ENCODE measurements around the gene ASPSCR1. TPM values are rescaled to one million over a fixed set of nuclear protein-coding genes. Genes with fewer than 3 reads are reported as not detected.

Gene ASPSCR1
- total and polyA plus RNA-seq, 2 of the 13 experiments (the other 11 are each of a cell fraction or from before 2014, with no cell fraction given), result 274 to 314 TPM

GRCh38 chr17:81986606-81987005 is 9.2 kb downstream of the ASPSCR1 start:
- 96% methylated on average over 25 of the region's 26 CpGs for WGBS (ENCODE audit: low lambda C conversion rate)
- no peak for ATAC-seq
- no peak for DNase-seq (ENCODE audit: low spot score)
- H3K9me3 ChIP-seq (ENCODE audit: low read length), result no peaks in the 10 kb centered on the region
- H3K4me2 ChIP-seq (ENCODE audit: low read depth, low read length), result no peak overlapping the region
- H3K27ac ChIP-seq (ENCODE audit: extremely low read length, insufficient read depth, low read length), result no peak overlapping the region
- no peak for FAIRE-seq
- H3K4me1 ChIP-seq (ENCODE audit: insufficient read depth, low read length), result peaks cover 43% of the 10 kb centered on the region
- no peak overlapping the region for H3K4me3 ChIP-seq (replicated peaks in 1 of 3; ENCODE audit: insufficient read depth in 1 of 3, low read depth in 2 of 3, low read length in 3 of 3)
- intact Hi-C loops (cut with micrococcal nuclease; ENCODE audit: unreplicated experiment) (no loop called here), in situ Hi-C loops (cut with HindIII; ENCODE audit: extremely low pct_ligation_motif_present, low pct_unique_long_range_greater_than_20kb) (no loop called here)
- TSS peak; percentile 39 for BruUV-seq (replicated peaks)
- POLR2A ChIA-PET, result no interaction called here
- CTCF ChIA-PET (ENCODE audit: low intra/inter-chr PET ratio, low total read pairs), result no interaction called here
- H3K27me3 ChIP-seq (ENCODE audit: control insufficient read depth in 1 of 2, insufficient read depth in 2 of 2, low read length in 2 of 2), result no peaks in the 10 kb centered on the region
- H3K79me2 ChIP-seq (ENCODE audit: insufficient read depth, low read length), result peaks cover 17% of the 10 kb centered on the region
- H2AFZ ChIP-seq (ENCODE audit: low read length), result no peak overlapping the region
- H3K36me3 ChIP-seq (replicated peaks in 1 of 2; ENCODE audit: control insufficient read depth in 1 of 2, insufficient read depth in 2 of 2, low read length in 2 of 2), result peaks cover 23 to 49% of the 10 kb centered on the region in 2 experiments
- TF ChIP-seq TMF1 (CRISPR knock-in tag; IDR thresholded peaks at IDR 0.05; ENCODE audit: low read depth) (no peak), RBFOX2 (IDR thresholded peaks at IDR 0.05; ENCODE audit: low read depth, low read length) (peak; percentile 71), AGO2 (optimal IDR thresholded peaks at IDR 0.05; ENCODE audit: low read depth, low read length) (peak; percentile 67)
- no peaks in the 10 kb centered on the region for H4K20me1 ChIP-seq (ENCODE audit: insufficient read depth, low read length)
- no peak overlapping the region for H3K9ac ChIP-seq (ENCODE audit: insufficient read depth, low read depth, low read length)

GRCh38 chr17:81987161-81987770 is 9.8 kb downstream of the ASPSCR1 start:
- H2AFZ ChIP-seq (ENCODE audit: low read length), result no peak overlapping the region
- no peaks in the 10 kb centered on the region for H3K27me3 ChIP-seq (ENCODE audit: control insufficient read depth in 1 of 2, insufficient read depth in 2 of 2, low read length in 2 of 2)
- H3K27ac ChIP-seq (ENCODE audit: extremely low read length, insufficient read depth, low read length), result no peak overlapping the region
- in situ Hi-C loops (cut with HindIII; ENCODE audit: extremely low pct_ligation_motif_present, low pct_unique_long_range_greater_than_20kb), result no loop called here
- 97% methylated on average over 26 of the region's 26 CpGs for WGBS (ENCODE audit: low lambda C conversion rate)
- intact Hi-C loops (cut with micrococcal nuclease; ENCODE audit: unreplicated experiment), result no loop called here
- peaks cover 43% of the 10 kb centered on the region for H3K4me1 ChIP-seq (ENCODE audit: insufficient read depth, low read length)
- POLR2A ChIA-PET, result no interaction called here
- H3K9me3 ChIP-seq (ENCODE audit: low read length), result no peaks in the 10 kb centered on the region
- no peak for FAIRE-seq
- no peak overlapping the region for H3K4me3 ChIP-seq (replicated peaks in 1 of 3; ENCODE audit: insufficient read depth in 1 of 3, low read depth in 2 of 3, low read length in 3 of 3)
- CTCF ChIA-PET (ENCODE audit: low intra/inter-chr PET ratio, low total read pairs), result no interaction called here
- peaks cover 23 to 49% of the 10 kb centered on the region in 2 experiments for H3K36me3 ChIP-seq (replicated peaks in 1 of 2; ENCODE audit: control insufficient read depth in 1 of 2, insufficient read depth in 2 of 2, low read length in 2 of 2)
- H3K79me2 ChIP-seq (ENCODE audit: insufficient read depth, low read length), result peaks cover 17% of the 10 kb centered on the region
- no peak overlapping the region for H3K9ac ChIP-seq (ENCODE audit: insufficient read depth, low read depth, low read length)
- no peaks in the 10 kb centered on the region for H4K20me1 ChIP-seq (ENCODE audit: insufficient read depth, low read length)
- no peak overlapping the region for H3K4me2 ChIP-seq (ENCODE audit: low read depth, low read length)
- no peak for TF ChIP-seq ZNF510 (CRISPR knock-in tag; IDR thresholded peaks at IDR 0.05; ENCODE audit: low read depth)
- TF ChIP-seq ZBTB2 (CRISPR knock-in tag; IDR thresholded peaks at IDR 0.05; ENCODE audit: low read depth), result no peak
- 0 out of 2 replicates have a peak, but pooled peaks have one; percentile 5 for TF ChIP-seq RBFOX2 (IDR thresholded peaks at IDR 0.05; ENCODE audit: low read depth, low read length)
- ATAC-seq, result no peak
- no peak for DNase-seq (ENCODE audit: low spot score)
- no TSS peak for BruUV-seq (replicated peaks)
